Kidney (tissue), 14 donors: Measurements from ENCODE around the gene NHS. TPM values are rescaled to one million over a fixed set of nuclear protein-coding genes. Genes with fewer than 3 reads are reported as not detected.

Experiments
- DNase-seq, 5 donors: peaks; one replicate each; pipeline ENCODE4 v3.0.0-alpha.2; 2013 to 2020
- FAIRE-seq: peaks from 2 replicates; lab custom pipeline; 2012; peaks lifted over from hg19 to GRCh38; lab: Jason Lieb, UNC
- H3K27ac ChIP-seq, 2 donors: one replicate each; pipeline ENCODE4 v1.7.0; 2013; ENCODE audit warnings: low read depth in 2 of 2, low read length in 2 of 2, inconsistent platforms in 1 of 2
- H3K27me3 ChIP-seq: one replicate; pipeline ENCODE4 v1.7.1; 2013; ENCODE audit warnings: low read length, inconsistent platforms; ENCODE audit not compliant: control insufficient read depth, insufficient read depth
- H3K36me3 ChIP-seq, 3 donors: one replicate each; pipeline versions ENCODE4 v1.7.0 to v1.7.1; 2013; ENCODE audit warnings: low read length in 3 of 3, control low read depth in 1 of 3, inconsistent platforms in 1 of 3; ENCODE audit not compliant: insufficient read depth in 3 of 3, control insufficient read depth in 2 of 3
- H3K4me1 ChIP-seq, 3 donors: one replicate each; pipeline versions ENCODE4 v1.7.0 to v1.7.1; 2013; ENCODE audit warnings: low read length in 3 of 3, inconsistent platforms in 1 of 3, low read depth in 1 of 3; ENCODE audit not compliant: control insufficient read depth in 2 of 3, insufficient read depth in 2 of 3
- H3K4me3 ChIP-seq, 3 donors: one replicate each; pipeline versions ENCODE4 v1.7.0 to v1.8.1; 2013; ENCODE audit warnings: low read length in 3 of 3, control low read depth in 1 of 3, inconsistent platforms in 1 of 3
- H3K9ac ChIP-seq, 3 donors: one replicate each; pipeline versions ENCODE4 v1.7.0 to v1.7.1; 2013; ENCODE audit warnings: low read length in 3 of 3, control low read depth in 1 of 3, inconsistent platforms in 1 of 3
- H3K9me3 ChIP-seq, 3 donors: one replicate each; pipeline versions ENCODE4 v1.7.0 to v1.7.1; 2013; ENCODE audit warnings: low read length in 3 of 3, control low read depth in 1 of 3, inconsistent platforms in 1 of 3; ENCODE audit not compliant: control insufficient read depth in 2 of 3, insufficient read depth in 1 of 3
- intact Hi-C: fragments of 100-400 bp; cut with DNase I; formaldehyde crosslinking; loops from one replicate; pipeline ENCODE4 v1.11.1; 2022
- polyA plus RNA-seq: library from polyadenylated mRNA; stranded (reverse); fragments of 350-450 nt; fragmentation: Illumina TruSeq; extraction: RNeasy Lipid Tissue Mini Kit (QIAGEN cat#74804); gene quantifications from one replicate; pipeline ENCODE4 v1.2.3, GENCODE V29; 2014; ENCODE audit warnings: low read depth, low replicate concordance; ENCODE audit not compliant: insufficient read depth
- total RNA-seq: library from RNA; stranded (reverse); fragmentation: NEBNext Ultra II Directional; extraction: Animal tissue kit (Norgen Biotek cat#: 25700); gene quantifications from one replicate; pipeline ENCODE4 v1.2.1, GENCODE V29; 2021
- TF ChIP-seq, protein P1 (sequence below): IDR thresholded peaks from 3 replicates; pipeline ENCODE4 v1.5.1; 2012; ENCODE audit warnings: mild to moderate bottlenecking, moderate library complexity, borderline replicate concordance; ENCODE audit not compliant: insufficient read depth; ENCODE audit errors: extremely low read depth
- donor health status: control.
- donor health status: control.
- donor health status: control.
- donor health status: control.
- donor health status: control.
- donor health status: DM: yes; HTN: yes; CAD: no.
- donor health status: Normal renal cell carcinoma (clear cell type).

Gene NHS
- total and polyA plus RNA-seq, 2 donors from 2014 or later: 3.1 to 28.9 TPM

DNA sequence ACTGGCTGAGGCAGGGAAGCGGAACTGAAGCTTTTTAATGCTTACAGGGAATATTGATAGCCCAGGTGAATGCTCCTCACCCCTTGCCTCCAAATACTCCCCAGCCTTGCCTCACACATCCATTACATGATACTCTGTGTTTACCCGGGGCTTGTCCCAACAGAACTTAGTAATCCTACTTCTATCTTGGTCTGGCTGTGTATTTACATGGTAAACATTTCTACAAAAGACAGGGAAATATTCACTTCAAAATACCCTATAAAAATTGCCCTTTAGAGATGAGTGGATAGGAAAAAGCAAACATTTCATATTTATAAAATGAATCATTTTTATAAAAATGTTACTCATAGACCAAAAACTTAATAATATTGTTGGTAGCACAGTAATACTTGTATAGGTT lies 120.1 kb downstream of the NHS start:
- no peak overlapping the region for H3K27ac ChIP-seq
- no peaks in the 10 kb centered on the region for H3K36me3 ChIP-seq
- H3K9me3 ChIP-seq: no peaks in the 10 kb centered on the region
- no peak overlapping the region for H3K4me3 ChIP-seq
- intact Hi-C loops: no loop called here
- H3K9ac ChIP-seq: no peak overlapping the region
- FAIRE-seq: no peak
- TF ChIP-seq, protein P1, sequence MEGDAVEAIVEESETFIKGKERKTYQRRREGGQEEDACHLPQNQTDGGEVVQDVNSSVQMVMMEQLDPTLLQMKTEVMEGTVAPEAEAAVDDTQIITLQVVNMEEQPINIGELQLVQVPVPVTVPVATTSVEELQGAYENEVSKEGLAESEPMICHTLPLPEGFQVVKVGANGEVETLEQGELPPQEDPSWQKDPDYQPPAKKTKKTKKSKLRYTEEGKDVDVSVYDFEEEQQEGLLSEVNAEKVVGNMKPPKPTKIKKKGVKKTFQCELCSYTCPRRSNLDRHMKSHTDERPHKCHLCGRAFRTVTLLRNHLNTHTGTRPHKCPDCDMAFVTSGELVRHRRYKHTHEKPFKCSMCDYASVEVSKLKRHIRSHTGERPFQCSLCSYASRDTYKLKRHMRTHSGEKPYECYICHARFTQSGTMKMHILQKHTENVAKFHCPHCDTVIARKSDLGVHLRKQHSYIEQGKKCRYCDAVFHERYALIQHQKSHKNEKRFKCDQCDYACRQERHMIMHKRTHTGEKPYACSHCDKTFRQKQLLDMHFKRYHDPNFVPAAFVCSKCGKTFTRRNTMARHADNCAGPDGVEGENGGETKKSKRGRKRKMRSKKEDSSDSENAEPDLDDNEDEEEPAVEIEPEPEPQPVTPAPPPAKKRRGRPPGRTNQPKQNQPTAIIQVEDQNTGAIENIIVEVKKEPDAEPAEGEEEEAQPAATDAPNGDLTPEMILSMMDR: no peak
- no peaks in the 10 kb centered on the region for H3K4me1 ChIP-seq
- H3K27me3 ChIP-seq: no peaks in the 10 kb centered on the region
- DNase-seq: no peak

DNA sequence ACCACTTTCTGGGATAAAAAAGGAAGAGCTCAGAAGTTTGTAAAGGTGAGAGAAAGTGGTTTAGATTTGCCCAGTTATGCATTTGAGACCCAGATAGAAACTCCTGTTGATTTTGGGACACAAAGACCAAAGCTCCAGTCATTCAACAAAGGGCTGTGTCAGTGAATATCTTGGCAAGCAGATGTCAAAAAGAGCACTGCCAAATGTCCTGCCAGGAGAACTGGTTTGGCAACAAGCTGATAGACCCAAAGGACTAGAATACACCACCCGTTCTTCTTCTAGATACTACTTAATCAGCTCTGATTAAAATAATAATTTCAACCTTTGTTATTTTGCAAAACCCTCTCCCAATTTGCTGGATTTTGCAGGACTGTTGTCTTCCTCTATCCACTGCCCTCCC lies 121.4 kb downstream of the NHS start:
- TF ChIP-seq, protein P1: no peak
- Histone ChIP-seq H3K36me3 (no peaks in the 10 kb centered on the region), H3K27ac (no peak overlapping the region), H3K4me1 (no peaks in the 10 kb centered on the region), H3K9me3 (no peaks in the 10 kb centered on the region), H3K4me3 (no peak overlapping the region), H3K27me3 (peaks cover 2% of the 10 kb centered on the region), H3K9ac (no peak overlapping the region)
- intact Hi-C loops: no loop called here
- no peak for FAIRE-seq
- DNase-seq: no peak

DNA sequence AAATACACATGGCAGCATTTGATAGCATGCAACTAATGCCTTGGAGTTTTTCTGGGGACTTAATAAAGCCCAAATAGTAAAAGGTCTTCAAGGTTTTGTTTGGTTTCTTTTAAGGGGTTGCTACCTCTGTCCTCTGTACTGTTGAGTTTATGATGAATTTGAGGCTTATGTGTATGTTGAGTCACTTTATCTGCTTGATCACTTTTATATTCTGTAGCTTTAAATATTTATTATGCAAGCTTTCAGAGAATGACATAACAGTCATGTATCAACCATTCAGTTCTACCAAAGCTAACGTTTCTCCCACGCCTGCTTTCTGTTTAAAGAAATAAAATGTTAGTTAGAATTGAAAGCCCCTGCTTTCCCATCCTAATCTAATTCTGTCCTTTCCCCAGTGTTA lies 122.2 kb downstream of the NHS start:
- TF ChIP-seq, protein P1: no peak
- no peak for DNase-seq
- intact Hi-C loops: no loop called here
- H3K4me3 ChIP-seq: no peak overlapping the region
- H3K36me3 ChIP-seq: no peaks in the 10 kb centered on the region
- H3K9me3 ChIP-seq: no peaks in the 10 kb centered on the region
- H3K27ac ChIP-seq: no peak overlapping the region
- no peaks in the 10 kb centered on the region for H3K4me1 ChIP-seq
- peaks cover 2% of the 10 kb centered on the region for H3K27me3 ChIP-seq
- FAIRE-seq: no peak
- H3K9ac ChIP-seq: no peak overlapping the region

DNA sequence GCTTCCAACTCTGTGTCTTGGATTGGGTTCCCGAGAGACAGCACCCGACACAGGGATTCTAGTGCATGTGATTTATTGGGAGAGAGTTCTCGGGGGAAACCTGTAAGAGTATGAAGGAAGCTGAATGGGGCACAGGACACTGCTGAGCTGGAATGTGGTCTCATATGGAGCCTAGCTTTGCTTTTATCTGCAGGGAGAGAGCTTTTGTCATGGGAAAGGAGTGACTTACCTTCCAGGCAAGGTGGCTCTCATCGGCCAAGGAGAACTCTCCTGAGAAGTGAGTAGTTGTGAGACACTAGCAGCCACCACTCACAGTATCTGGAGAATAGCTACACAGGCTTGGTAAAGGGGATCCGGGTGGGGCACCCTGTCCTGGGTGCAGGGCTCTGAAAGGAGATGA lies 124.5 kb downstream of the NHS start:
- FAIRE-seq: no peak
- intact Hi-C loops: no loop called here
- TF ChIP-seq, protein P1: no peak

More for the DNA sequence above, 124.5 kb downstream of the NHS start:
- Histone ChIP-seq H3K4me1 (peaks cover 0 to 3% (median 0%) of the 10 kb centered on the region in 3 donors), H3K9me3 (no peaks in the 10 kb centered on the region), H3K4me3 (no peak overlapping the region), H3K9ac (no peak overlapping the region), H3K27ac (no peak overlapping the region), H3K36me3 (no peaks in the 10 kb centered on the region), H3K27me3 (peaks cover 2% of the 10 kb centered on the region)
- no peak for DNase-seq
